ENCODE results near the gene ZNF514.
"Not testable (repeated sequence)": the region's sequence is repeated elsewhere in the genome, so short reads cannot be mapped to it uniquely, and the experiment has no call there.

The ZNF514 gene

DNA sequence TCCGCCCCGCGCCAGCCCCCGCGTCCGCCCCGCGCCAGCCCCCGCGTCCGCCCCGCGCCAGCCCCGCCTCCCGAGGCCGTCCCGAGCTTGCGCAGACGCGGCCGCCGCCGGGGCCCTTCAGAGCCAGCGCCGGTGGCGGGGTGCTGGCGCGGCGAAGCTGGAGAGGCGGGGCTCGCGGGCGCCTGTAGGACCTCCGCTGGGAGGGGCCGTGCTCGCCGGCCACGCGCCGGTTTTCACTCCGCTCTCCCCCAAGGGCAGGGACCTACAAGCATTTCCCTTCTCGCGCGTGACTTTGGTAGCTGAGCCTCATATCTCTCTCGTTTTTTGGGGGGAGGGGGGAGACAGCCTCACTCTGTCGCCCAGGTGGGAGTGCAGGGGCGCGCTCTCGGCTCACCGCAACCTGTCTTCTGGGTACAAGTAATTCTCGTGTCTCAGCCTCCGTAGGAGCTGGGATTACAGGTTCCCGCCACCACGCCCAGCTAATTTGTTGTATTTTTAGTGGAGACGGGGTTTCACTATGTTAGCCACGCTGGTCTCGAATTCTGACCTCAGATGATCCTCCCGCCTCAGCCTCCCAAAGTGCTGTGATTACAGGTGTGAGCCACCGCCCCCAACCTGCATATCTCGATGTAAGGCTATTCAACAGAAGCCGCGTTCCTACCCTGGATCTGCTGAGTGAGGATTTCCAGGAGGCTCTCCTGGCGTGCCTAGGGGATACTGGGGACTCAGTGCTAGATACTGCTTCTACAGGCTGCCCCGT lies at the start of gene ZNF514:
ZNF514 (minus strand) TSS at position 159 of the 760 bp plus-strand sequence. CDS start 6,595 bp downstream, outside the sequence.
- no peak for DNase-seq

DNA sequence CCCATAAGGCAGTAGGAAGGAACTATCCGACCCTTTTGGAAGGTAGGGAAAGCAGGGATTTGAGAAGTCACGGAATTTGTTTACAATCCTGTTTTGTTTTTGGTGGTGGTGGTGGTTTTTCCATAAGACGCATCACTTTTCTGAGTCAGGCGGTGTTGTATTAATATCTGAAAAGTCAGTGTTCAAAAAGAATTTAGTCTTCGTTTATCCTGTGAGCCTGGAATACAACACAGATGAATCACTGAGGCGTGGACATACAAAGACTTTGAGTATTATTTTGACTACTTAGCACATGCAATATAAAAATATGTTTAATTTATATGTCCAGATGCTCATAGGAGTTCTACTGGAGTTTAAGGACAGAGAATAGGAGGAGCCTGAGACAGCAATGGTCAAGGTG lies 48.5 kb upstream of the ZNF514 start:
- DNase-seq, result no peak

DNA sequence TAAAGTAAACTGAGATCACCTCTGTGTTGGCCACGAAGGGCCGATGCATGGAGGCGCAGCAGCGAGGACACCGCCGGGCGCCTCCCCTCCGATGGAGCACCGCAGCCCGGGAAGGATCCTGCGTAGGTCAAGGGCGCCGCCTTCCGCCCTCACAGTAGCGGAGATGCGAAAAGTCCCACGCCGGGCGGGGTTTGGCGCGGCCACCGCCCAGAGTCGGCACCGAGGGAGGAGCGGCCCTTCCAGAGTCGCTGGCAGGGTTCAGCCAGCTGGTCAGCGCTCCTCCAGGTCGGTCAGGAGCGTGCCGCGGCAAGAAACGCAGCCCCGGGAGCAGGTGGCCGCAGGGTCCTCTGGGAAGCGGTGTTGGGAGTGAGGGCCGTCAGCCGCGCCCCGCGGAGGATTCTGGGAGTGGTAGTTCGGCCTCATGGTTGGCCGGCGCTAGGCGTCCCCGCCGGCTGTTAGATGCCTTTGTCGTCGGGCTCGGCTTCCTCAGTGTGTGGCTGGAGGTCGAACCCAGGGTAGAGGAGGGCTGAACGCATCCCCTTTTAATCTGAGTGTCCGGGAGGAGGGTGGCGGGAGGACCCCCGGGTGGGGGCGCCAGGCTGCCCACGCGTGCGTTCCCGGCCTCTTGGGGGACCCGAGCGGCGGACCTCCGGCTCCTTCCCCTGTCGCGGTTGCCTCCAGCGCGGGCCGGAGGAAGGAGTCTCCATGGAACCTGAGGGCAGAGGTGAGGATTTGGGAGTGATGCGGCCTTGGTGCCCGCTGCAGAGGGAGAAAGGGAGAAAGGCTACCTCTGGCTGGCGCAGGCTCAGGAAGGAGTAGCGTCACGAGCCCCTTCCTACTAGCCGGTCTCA lies 47.7 kb upstream of the ZNF514 start, which contains the start of gene ZNF892:
ZNF892 (plus strand) TSS at position 411 of the 851 bp plus-strand sequence; CDS start at position 706, 295 bp downstream.
- DNase-seq, result peak; percentile 85

DNA sequence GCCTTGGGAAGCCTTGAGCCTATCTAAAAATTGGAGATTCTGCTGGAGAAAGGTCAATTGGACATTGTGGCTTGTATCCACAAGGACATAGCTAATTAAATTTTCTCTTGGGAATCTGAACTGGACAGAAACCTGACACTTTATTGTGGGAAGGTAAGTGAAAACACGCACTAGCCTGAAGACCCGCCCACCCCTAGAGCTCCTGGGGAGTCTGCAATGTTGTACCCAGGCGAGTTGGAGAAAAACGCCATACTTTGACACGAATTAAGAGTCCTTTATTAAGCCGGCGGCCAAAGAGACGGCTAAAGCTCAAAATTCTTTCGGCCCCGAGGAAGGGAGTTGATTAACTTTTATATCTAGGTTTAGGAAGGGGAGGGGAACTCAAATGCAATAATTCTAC lies 46.4 kb upstream of the ZNF514 start:
- DNase-seq, result no peak

DNA sequence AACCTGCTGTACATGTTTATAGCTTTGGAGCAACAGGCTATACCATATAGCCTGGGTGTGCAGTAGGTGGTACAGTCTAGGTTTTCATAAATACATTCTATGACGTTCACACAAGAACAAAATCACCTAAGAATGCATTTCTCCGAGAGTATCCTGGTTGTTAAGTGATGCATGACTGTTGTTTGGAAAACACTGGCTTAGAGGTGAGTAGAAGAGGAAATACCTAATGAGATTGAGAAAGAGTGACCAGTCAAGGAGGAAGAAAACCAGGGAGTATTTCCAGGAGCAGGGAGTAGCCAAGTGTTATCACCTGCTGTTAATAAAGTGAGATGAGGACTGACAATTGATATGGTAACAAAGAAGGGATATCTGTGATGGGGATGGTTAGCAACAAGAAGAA lies 44.7 kb upstream of the ZNF514 start:
- DNase-seq, result no peak

DNA sequence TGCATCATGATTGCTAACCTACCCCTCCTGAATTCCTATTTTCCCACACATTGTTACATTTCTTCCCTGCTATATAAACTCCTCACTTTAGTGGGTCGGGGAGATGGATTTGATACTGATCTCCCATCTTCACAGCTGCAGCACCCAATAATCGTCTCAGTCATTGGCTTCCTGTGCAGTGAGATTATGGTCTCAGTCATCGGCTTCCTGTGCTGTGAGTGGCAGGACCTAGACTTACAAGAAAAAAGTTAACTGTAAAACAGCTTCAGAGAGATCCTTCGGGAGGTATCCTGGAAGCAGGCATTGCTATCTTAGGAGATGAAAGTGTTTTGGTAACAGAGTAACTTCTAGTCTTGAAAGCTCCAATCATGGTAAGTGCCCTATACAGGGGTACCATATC lies 44.3 kb upstream of the ZNF514 start:
- DNase-seq, result no peak

DNA sequence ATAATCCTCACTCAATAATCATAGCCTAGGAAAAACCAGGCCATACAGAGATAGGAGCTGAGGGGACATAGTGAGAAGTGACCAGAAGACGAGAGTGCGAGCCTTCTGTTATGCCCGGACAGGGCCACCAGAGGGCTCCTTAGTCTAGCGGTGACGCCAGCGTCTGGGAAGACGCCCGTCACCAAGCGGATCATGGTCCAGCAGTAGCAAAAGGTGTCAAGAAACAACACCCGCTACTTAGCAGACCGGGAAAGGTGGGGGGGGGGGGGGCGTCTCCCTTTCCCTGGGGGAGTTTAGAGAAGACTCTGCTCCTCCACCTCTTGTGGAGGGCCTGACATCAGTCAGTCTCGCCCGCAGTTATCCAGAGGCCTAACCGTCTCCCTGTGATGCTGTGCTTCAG lies 33.3 kb upstream of the ZNF514 start:
- not testable (repeated sequence) for DNase-seq

DNA sequence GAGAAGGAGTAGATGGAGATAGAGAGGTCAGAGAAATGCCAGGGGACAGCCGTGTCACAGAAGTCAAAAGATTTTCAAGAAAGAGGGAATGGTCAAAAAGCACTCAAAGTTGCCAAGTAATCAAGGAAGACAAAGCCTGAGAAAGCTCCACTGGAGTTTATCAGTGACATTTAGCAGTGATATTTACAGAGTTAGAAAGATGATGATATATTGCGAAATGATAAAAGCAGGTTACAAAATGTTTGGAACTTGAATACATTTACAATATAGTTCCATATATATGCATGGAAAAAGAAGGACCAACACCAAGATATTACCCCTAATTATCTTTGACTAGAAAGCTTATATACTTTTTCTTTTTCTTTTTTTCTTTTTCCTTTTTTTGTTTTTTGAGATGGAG lies 26.3 kb upstream of the ZNF514 start:
- DNase-seq, result no peak

DNA sequence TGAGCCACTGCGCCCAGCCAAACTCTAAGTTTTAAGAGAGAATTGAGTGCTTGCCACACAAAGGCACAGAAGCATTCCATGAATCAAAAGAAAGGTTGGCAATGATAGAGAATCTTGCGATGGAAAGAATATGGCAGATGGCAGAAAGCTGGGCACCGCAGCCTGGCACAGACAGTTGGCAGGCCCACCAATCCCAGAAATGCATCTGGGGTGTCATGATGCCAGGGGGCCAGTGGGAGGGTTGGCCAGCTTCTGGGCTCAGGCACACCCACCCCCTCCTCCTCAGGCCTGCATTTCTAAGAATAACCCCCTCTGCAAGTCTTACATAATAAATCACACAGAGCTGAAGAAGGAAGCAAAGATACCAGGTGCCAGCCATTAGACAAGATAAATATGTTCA lies 25.5 kb upstream of the ZNF514 start:
- DNase-seq, result no peak

DNA sequence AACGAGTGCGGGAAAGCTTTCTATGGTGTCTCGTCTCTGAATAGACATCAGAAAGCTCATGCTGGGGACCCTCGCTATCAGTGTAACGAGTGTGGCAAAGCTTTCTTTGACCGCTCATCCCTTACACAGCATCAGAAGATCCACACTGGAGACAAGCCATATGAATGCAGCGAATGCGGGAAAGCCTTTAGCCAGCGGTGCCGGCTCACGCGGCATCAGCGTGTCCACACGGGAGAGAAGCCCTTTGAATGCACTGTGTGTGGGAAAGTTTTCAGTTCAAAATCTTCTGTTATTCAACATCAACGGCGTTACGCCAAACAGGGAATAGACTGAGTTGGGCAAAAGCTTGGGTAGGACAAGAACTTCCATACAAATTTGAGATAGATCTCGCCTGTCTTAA lies 22.1 kb upstream of the ZNF514 start:
- DNase-seq, result no peak

DNA sequence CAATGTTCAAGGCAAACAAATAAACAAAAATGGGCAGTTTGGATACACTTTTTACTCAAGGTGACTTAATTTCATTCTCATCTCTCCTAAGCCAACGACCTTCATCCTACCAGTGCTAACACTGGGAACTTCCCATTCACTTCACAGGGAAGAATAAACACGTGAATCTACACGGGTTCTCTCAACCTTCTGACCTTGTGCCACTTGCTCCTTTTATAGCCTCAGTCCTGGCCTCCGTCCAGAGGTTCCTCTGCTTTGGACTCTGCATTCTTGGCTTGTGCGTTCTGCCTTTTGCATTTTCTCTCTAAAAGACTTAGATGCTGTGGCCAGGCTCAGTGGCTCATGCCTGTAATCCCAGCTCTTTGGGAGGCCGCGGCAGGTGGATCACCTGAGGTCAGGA lies 19.8 kb upstream of the ZNF514 start:
- no peak for DNase-seq

DNA sequence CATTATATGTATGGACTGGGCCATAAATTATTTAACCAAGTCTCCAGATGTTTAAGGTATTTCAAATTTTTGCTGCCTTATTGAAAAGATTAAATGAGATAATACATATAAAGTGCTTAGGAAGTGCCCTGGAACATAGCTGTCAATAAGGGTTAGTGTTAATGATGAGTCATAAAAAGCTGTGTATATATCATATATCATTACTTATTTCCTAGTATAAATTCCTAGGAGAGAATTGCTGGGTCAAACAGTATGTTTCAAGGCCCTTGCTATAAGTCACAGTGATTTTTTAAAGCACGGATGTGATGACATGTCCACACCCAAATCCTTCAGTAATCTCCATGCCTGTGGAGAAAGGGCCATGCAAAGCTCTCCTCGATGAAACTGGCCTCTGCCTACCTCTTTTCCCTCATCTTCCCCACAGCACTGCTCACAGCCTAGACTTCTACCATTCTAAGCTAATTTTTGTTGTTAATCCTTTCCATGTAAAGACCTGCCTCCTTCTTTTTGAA lies 14.4 kb upstream of the ZNF514 start:
- DNase-seq, result no peak

DNA sequence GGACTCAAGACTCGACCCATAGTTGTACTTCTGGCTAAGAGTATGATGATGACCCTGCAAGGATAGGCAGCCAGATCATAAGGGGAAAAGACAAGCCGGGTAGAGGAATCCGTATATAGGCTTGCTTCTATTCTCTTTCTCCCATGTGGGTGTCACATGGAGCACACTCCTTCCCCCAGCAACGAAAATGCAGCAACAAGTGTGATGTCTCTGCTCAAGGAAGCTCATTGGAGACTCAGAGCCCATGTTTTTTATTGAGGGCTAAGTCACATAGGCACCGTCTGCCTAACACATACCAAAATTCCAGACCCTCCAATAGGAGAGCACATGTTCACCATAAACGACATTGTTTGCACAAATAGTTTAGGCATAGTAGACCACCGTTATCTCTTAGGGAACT lies 12.3 kb upstream of the ZNF514 start:
- no peak for DNase-seq

DNA sequence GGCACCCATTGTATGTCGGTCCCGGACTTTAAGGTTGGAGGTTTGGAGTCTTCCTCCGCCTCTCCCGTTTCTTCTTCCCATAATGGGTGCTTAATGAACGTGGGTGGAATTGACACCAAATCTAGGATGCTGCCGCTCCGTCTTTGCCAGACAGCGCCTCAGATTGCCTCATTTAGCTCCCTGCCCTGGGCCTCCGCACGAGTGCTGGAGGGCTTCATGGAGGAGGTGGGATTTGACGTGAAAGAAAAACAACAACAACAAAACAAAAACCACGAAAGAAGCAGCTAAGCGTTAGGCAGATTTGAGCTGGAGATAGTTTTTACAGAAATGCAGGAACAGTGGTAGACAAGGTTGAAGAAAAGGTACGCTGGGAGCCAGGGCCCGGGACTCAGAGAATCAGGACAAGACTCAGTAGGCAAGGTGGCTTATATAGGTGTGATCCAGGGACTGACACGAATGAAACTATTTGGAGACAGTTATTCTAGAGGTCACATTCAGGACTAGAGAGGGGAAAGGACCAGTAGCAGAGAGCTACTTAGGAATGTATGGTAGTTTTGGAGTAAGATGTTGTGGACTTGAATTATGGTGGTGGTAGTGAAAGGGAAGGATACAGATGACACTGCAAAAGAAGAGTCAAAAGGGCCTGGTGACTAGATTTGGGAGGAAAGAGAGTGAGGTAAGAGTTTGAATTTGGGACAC lies 6.6 kb upstream of the ZNF514 start:
- no peak for DNase-seq

DNA sequence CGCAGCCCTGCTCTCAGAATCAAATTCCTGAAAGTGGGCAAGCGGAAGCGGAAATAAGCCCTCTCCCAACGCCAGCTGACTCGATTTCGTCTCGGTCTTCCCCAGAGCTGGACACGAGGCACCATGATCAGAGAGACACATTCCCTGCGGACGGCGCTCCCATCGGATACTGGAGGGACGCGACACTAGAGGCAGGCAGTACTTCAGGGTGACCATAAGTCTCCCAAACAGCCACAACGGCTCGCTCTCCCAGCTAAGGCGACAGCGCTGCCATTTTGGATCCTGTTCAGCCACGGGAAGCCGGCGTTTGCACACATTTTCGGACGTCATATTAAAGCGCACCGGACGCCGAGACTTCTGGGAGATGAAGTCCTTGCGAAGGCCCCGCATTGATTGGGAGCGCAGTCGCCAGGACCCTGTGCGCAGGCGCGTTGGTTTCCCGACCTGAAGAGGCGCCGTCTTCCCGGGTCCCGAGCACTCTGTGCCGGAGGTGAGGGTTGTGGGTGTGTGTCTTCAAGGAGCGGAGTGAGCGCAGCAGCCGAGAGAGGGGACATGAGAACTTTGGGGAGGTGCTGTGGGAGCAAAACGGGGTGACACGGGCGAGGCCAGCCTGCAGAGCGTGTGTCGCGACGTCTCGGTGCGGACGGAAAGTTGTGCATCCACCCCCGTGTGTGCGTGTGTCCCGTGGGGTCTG lies 5.9 kb upstream of the ZNF514 start, which contains the start of gene ZNF2:
ZNF2 (plus strand) TSS at position 439 of the 694 bp plus-strand sequence. CDS start 10,418 bp downstream, outside the sequence.
- DNase-seq, result peak; percentile 51

DNA sequence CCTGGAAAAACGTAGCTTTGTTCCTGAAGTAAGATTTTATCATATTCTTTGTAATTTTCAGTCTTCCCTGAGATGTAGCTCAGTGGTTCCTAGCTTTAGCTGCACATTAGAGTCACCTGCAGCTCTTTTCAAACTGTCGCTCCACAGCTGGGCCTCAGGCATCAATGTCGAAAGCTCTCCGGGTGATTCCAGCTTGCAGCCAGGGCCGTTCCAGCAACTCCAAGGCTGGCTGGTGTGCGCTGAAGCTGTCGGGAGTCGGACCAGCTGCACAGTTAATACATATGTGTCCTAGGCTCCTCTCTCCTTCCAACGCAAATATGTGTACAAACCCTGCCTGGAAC lies 5.4 kb upstream of the ZNF514 start:
- DNase-seq, result no peak

DNA sequence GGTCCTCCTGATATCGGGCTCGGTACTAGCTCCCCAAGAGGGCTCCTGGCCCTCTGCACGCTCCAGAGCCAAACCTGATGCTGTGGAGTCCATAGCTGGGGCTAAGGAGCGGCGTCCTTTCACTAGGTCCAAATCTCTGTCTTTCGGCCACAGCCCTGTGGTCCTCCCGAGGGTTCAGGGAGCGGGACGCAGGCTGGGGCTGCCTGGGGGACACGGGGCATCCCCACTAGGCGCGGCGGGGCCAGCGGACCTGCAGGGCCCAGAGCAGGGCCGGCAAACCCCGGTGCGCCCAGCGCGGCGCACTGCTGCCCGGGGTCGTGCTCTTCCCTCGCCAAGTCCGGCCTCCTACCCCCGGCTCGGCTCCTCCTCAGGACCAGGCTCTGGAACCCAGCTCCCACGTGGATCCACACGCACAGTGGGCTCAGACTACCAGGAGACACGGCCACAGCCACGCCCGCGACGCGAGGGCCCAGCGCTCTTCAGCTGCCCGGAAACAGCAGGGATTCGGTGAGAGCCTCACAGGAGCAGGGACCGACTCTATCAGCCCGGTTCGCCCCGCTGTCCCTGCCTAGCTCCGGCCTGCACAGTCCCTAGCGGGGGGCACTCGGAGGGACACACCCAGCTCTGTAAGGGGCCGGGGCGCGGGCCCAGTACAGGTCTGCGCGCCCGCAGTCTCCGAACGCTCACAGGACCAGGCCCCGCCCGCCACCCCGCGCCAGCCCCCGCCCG lies 593 bp downstream of the ZNF514 start:
- DNase-seq, result no peak

DNA sequence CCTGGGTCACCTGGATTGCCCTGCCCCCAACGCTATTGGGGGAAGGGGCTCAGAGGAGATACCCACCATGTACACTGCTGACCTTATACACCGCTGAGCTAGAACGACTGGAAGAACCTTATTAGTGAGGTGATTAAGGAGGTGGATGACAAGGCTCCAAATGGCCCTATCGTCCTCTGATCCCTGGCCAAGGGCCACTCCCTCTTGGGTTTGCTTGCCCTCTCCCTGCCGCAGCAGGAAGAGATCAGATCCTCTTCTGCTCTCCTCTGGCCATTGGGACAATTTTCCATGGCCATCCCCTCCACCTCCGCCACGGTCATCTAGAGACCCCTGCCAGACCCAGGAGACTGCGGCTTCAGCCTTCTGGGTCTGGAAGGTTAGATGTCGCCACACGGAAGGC lies 1.2 kb downstream of the ZNF514 start:
- DNase-seq, result no peak

DNA sequence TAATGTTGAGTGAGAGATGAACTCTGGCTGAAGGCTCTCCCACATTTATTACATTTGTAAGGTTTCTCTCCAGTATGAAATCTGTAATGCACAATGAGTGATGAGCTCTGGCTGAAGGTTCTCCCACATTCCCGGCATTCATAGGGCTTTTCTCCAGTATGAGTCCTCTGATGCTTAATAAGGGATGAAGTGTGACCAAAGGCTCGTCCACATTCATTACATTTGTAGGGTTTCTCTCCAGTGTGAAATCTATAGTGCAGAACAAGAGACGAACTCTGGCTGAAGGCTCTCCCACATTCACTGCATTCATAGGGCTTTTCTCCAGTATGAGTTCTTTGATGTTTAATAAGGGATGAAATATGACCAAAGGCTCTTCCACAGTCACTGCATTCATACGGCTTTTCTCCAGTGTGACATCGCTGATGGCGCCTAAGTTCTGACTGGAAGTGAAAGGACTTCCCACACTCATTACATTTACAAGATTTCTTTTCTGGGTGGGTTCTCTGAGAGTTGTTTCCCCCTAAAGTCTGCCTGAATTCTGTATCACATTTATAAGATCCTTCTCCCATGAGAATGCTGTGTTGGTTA lies 10.2 kb downstream of the ZNF514 start:
- DNase-seq, result no peak

DNA sequence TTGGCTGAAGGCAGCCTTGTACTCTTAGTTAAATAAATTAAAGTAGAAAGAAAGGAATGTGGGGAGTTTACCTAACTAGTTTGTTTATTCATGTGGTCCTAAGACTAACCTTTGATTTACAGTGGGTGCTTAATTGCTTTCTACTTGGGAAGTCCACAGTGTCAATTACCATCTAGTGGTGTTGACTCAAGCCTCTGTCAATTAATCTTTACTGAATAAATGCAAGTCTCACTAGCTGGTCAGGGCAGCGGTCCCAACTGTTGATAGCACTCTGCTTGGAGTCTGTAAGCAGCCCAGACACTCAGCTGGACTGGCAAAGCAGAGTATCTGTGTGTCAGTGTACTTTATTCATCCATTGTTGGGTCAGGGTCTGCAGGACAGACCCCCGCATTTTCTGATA lies 15.8 kb downstream of the ZNF514 start:
- DNase-seq, result no peak

DNA sequence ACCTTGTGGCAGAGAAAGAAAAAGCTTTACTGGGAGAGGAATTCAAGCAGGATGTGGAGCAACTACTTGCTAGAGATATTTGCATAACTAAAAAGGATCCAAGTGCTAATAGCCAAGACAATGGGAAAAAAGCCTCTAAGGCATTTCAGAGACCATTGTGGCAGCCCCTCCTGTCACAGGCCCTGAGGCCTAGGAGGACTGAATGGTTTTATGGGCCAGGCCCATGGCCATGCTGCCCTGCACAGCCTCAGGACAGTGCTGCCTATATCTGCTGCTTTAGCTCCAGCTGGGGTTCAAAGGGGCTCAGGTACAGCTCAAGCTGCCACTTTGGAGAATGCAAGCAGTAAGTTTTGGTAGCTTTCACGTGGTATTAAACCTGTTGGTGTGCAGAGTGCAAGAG lies 20.9 kb downstream of the ZNF514 start:
- no peak for DNase-seq

DNA sequence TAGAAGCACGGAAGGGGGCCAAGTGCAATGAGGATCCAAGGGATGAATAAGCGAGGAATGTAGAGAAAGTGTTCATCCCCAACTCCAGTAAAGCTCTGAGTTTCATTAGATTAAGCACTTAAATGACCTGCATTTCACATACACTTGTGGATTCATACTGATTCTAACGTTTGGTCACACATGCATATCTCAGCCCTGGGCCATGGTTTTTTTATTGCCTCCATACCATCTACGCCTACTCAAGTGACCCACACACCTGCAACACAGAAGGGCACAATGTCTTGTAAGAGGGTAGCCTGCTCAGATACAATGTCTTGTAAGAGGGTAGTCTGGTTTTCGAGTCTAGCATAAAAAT lies 37.5 kb downstream of the ZNF514 start:
- no peak for DNase-seq
